C4-2B (cell line): ENCODE results near the gene OSBPL1A.
A peak's percentile ranks its signal among the peaks of the same experiment; 100 is the strongest.

Experiments
- ZFX ChIP-seq: fragments of 450-650 bp; IDR thresholded peaks from 2 replicates; pipeline ENCODE4 v1.6.1; 2017
- TF ChIP-seq, protein P1 (sequence below): fragments of 450-650 bp; conservative IDR thresholded peaks from 2 replicates; pipeline ENCODE4 v1.5.1; 2017; ENCODE audit warnings: mild to moderate bottlenecking

DNA sequence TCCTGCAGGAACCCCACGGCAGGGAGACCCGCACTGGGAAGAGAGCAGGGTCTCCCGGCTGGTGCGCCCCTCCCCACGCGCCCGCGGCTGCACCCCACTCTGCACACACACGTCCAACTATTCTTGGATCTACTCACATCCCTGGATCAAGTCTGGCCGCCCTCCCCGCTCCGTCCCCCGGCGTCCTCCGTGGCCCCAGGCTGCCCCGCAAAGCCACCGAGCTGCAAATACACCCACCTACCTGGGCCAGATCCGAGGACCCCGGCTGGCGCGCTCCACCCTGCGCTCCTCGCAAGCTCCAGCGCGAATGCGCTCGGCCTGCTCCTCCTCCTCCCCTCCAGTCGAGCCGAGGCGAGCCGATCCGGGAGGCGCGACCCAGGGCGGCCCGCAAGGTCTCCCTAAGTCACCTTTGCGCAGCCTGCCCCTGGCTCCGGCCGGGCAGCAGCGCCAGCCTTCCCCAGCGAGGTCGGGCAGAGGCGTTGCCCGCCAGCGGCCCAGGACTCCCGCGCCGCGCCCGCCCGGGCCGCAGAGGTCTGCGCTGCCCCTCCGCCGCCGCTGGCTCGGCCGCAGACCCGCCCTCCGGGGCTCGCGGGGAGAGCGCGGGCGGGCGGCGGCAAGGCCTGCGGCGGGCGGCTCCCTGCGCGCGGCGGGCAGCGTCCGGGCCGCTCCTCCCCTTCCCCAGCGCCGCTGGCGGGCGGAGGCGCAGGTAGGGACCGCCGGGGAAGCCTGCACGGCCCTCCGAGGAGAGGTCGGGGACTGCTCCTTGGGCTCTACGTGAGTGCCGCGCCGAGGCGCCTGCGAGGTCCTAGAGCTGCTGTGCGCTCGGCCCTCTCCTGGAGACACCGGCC, 126.0 kb downstream of the OSBPL1A start:
- TF ChIP-seq, protein P1, sequence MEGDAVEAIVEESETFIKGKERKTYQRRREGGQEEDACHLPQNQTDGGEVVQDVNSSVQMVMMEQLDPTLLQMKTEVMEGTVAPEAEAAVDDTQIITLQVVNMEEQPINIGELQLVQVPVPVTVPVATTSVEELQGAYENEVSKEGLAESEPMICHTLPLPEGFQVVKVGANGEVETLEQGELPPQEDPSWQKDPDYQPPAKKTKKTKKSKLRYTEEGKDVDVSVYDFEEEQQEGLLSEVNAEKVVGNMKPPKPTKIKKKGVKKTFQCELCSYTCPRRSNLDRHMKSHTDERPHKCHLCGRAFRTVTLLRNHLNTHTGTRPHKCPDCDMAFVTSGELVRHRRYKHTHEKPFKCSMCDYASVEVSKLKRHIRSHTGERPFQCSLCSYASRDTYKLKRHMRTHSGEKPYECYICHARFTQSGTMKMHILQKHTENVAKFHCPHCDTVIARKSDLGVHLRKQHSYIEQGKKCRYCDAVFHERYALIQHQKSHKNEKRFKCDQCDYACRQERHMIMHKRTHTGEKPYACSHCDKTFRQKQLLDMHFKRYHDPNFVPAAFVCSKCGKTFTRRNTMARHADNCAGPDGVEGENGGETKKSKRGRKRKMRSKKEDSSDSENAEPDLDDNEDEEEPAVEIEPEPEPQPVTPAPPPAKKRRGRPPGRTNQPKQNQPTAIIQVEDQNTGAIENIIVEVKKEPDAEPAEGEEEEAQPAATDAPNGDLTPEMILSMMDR, result peak; percentile 37
- TF ChIP-seq ZFX, result peak; percentile 66
